H9 (cell line): Measurements from ENCODE around the gene TMCC1. TPM values are rescaled to one million over a fixed set of nuclear protein-coding genes. Genes with fewer than 3 reads are reported as not detected.

Experiments used
- DNase-seq: peaks from one replicate; pipeline ENCODE4 v3.0.0-alpha.2; 2017
- H2AFZ ChIP-seq: one replicate; pipeline ENCODE4 v1.6.1; 2013; ENCODE audit warnings: mild to moderate bottlenecking, low read length, control low read depth, moderate library complexity
- H2AK5ac ChIP-seq: 2 replicates; pipeline ENCODE4 v1.6.1; 2013; ENCODE audit warnings: low read length, control low read depth, mixed read lengths; ENCODE audit not compliant: insufficient read length
- H2BK120ac ChIP-seq: one replicate; pipeline ENCODE4 v1.6.1; 2013; ENCODE audit warnings: low read depth, mild to moderate bottlenecking, low read length, control low read depth, inconsistent platforms; ENCODE audit not compliant: poor library complexity, severe bottlenecking
- H2BK12ac ChIP-seq: 2 replicates; pipeline ENCODE4 v1.6.1; 2013; ENCODE audit warnings: low read length, control low read depth, mixed read lengths, low read depth; ENCODE audit not compliant: insufficient read length
- H2BK15ac ChIP-seq: 2 replicates; pipeline ENCODE4 v1.6.1; 2013; ENCODE audit warnings: low read depth, low read length, control low read depth
- H2BK20ac ChIP-seq: one replicate; pipeline ENCODE4 v1.6.1; 2013; ENCODE audit warnings: low read depth, mild to moderate bottlenecking, low read length, control low read depth, inconsistent platforms; ENCODE audit not compliant: poor library complexity, severe bottlenecking
- H2BK5ac ChIP-seq: 2 replicates; pipeline ENCODE4 v1.6.1; 2013; ENCODE audit warnings: low read length, control low read depth, mixed read lengths; ENCODE audit not compliant: insufficient read length
- H3K14ac ChIP-seq: 2 replicates; pipeline ENCODE4 v1.6.1; 2013; ENCODE audit warnings: low read length, control low read depth; ENCODE audit not compliant: insufficient read depth
- H3K18ac ChIP-seq: 2 replicates; pipeline ENCODE4 v1.6.1; 2013; ENCODE audit warnings: low read depth, mild to moderate bottlenecking, mixed read lengths, low read length, control low read depth; ENCODE audit not compliant: insufficient read length
- H3K23ac ChIP-seq: 2 replicates; pipeline ENCODE4 v1.6.1; 2013; ENCODE audit warnings: low read length, control low read depth, mixed read lengths, low read depth; ENCODE audit not compliant: insufficient read length
- H3K23me2 ChIP-seq: 2 replicates; pipeline ENCODE4 v1.6.1; 2013; ENCODE audit warnings: low read depth, mild to moderate bottlenecking, mixed read lengths, low read length, control low read depth; ENCODE audit not compliant: insufficient read length, poor library complexity, severe bottlenecking
- H3K27ac ChIP-seq: 2 replicates; pipeline ENCODE4 v1.5.1; 2013; ENCODE audit warnings: low read length, control low read depth, mixed read lengths, low read depth; ENCODE audit not compliant: insufficient read length
- H3K27me3 ChIP-seq: 2 replicates; pipeline ENCODE4 v1.6.1; 2013; ENCODE audit warnings: low read length, control low read depth, inconsistent platforms; ENCODE audit not compliant: insufficient read depth
- H3K4ac ChIP-seq: 2 replicates; pipeline ENCODE4 v1.6.1; 2013; ENCODE audit warnings: low read depth, mild to moderate bottlenecking, control low read depth, inconsistent platforms, low read length, moderate library complexity
- H3K4me1 ChIP-seq: 2 replicates; pipeline ENCODE4 v1.6.1; 2013; ENCODE audit warnings: low read length, control low read depth, inconsistent platforms; ENCODE audit not compliant: insufficient read depth
- H3K4me2 ChIP-seq: 2 replicates; pipeline ENCODE4 v1.6.1; 2013; ENCODE audit warnings: low read length, control low read depth, mixed read lengths; ENCODE audit not compliant: insufficient read length, insufficient read depth
- H3K56ac ChIP-seq: 2 replicates; pipeline ENCODE4 v1.6.1; 2013; ENCODE audit warnings: low read depth, mild to moderate bottlenecking, mixed read lengths, low read length, control low read depth; ENCODE audit not compliant: insufficient read length
- H3K79me1 ChIP-seq: 2 replicates; pipeline ENCODE4 v1.6.1; 2013; ENCODE audit warnings: low read depth, mild to moderate bottlenecking, moderate library complexity, low read length, control low read depth, inconsistent platforms; ENCODE audit not compliant: insufficient read depth, poor library complexity, severe bottlenecking
- H3K79me2 ChIP-seq: 2 replicates; pipeline ENCODE4 v1.6.1; 2013; ENCODE audit warnings: low read length, control low read depth, inconsistent platforms; ENCODE audit not compliant: insufficient read depth
- H3K9ac ChIP-seq: 2 replicates; pipeline ENCODE4 v1.6.1; 2013; ENCODE audit warnings: low read length, control low read depth, mixed read lengths; ENCODE audit not compliant: insufficient read length; ENCODE audit errors: extremely low read depth
- H3K9me3 ChIP-seq: one replicate; pipeline ENCODE4 v1.6.1; 2013; ENCODE audit warnings: low read depth, low read length, inconsistent platforms; ENCODE audit not compliant: control insufficient read depth
- H3T11ph ChIP-seq: one replicate; pipeline ENCODE4 v1.6.1; 2013; ENCODE audit warnings: mild to moderate bottlenecking, low read length, control low read depth, inconsistent platforms
- H4K20me1 ChIP-seq: one replicate; pipeline ENCODE4 v1.6.1; 2013; ENCODE audit not compliant: control insufficient read depth, insufficient read length, insufficient read depth
- H4K5ac ChIP-seq: 2 replicates; pipeline ENCODE4 v1.6.1; 2013; ENCODE audit warnings: low read depth, mild to moderate bottlenecking, mixed read lengths, low read length, control low read depth; ENCODE audit not compliant: insufficient read length
- H4K8ac ChIP-seq: replicated peaks from 2 replicates; pipeline ENCODE4 v1.6.1; 2013; ENCODE audit warnings: low read length, control low read depth, mixed read lengths, low read depth; ENCODE audit not compliant: insufficient read length
- H4K91ac ChIP-seq: 2 replicates; pipeline ENCODE4 v1.6.1; 2013; ENCODE audit warnings: low read depth, mild to moderate bottlenecking, moderate library complexity, mixed read lengths, low read length, control low read depth; ENCODE audit not compliant: insufficient read length
- H3K27ac Mint-ChIP-seq, 3 experiments: 2 replicates in 2 of 3; 3 replicates in 1 of 3; pipeline ENCODE4 v1.8.0; 2020 to 2021; ENCODE audit warnings: mixed read lengths in 3 of 3, mild to moderate bottlenecking in 1 of 3, moderate library complexity in 1 of 3
- H3K27me3 Mint-ChIP-seq: 2 replicates; pipeline ENCODE4 v1.8.0; 2021; ENCODE audit warnings: low read depth, mild to moderate bottlenecking, moderate library complexity, mixed read lengths
- H3K36me3 Mint-ChIP-seq, 3 experiments: 2 replicates in 2 of 3; 3 replicates in 1 of 3; pipeline ENCODE4 v1.8.0; 2020 to 2021; ENCODE audit warnings: low read depth in 3 of 3, mixed read lengths in 3 of 3; ENCODE audit not compliant: insufficient read depth in 1 of 3
- H3K4me1 Mint-ChIP-seq, 2 experiments: 2 replicates each; pipeline ENCODE4 v1.8.0; 2020; ENCODE audit warnings: mixed read lengths in 2 of 2
- H3K4me3 Mint-ChIP-seq, 2 experiments: 2 replicates in 1 of 2; 3 replicates in 1 of 2; pipeline ENCODE4 v1.8.0; 2020 to 2021; ENCODE audit warnings: mild to moderate bottlenecking in 2 of 2, mixed read lengths in 2 of 2, moderate library complexity in 1 of 2
- H3K9me3 Mint-ChIP-seq, 2 experiments: 2 replicates in 1 of 2; 3 replicates in 1 of 2; pipeline ENCODE4 v1.8.0; 2020; ENCODE audit warnings: mild to moderate bottlenecking in 2 of 2, mixed read lengths in 2 of 2, moderate library complexity in 1 of 2
- CTCF ChIP-seq: fragments of 200-600 bp; sonication (generic); conservative IDR thresholded peaks from 3 replicates; pipeline ENCODE4 v1.8.0; 2021; ENCODE audit warnings: antibody characterized with exemption, mild to moderate bottlenecking
- WGBS: extraction: QIAGEN DNeasy Blood & Tissue Kit; methylation state at CpG from one replicate; pipeline ENCODE4 v1.1.7; 2013; ENCODE audit warnings: missing lambda C conversion rate, low lambda C conversion rate, mixed read lengths; ENCODE audit not compliant: insufficient read length; ENCODE audit errors: extremely low coverage; 5-methylcytosine and 5-hydroxymethylcytosine counted together
- total RNA-seq: library from RNA; stranded (reverse); gene quantifications from 2 replicates; pipeline ENCODE4 v1.2.1, GENCODE V29; 2021

The TMCC1 gene
- total RNA-seq, 1 experiment from 2014 or later, result 24.4 TPM

- Histone ChIP-seq H4K20me1 (no peaks in the 10 kb centered on the region), H3K4me1 (no peaks in the 10 kb centered on the region; the same call in 1 of the 2 replicates), H3K56ac (no peak overlapping the region), H4K8ac (no peak overlapping the region), H3K9ac (no peak overlapping the region), H3T11ph (no peak overlapping the region), H2BK20ac (no peak overlapping the region), H3K79me2 (no peaks in the 10 kb centered on the region), H4K91ac (no peak overlapping the region), H3K4ac (no peak overlapping the region), H2BK120ac (no peak overlapping the region), H2BK15ac (no peak overlapping the region), H2AFZ (no peak overlapping the region), H2BK5ac (no peak overlapping the region), H3K27ac (no peak overlapping the region), H3K14ac (no peak overlapping the region), H3K9me3 (no peaks in the 10 kb centered on the region), H3K23me2 (no peaks in the 10 kb centered on the region), H2AK5ac (no peak overlapping the region), H2BK12ac (no peak overlapping the region), H3K18ac (no peak overlapping the region), H4K5ac (no peak overlapping the region), H3K4me2 (no peak overlapping the region), H3K27me3 (no peaks in the 10 kb centered on the region), H3K79me1 (no peaks in the 10 kb centered on the region), H3K23ac (no peak overlapping the region)
- no peak overlapping the region for H3K4me3 Mint-ChIP-seq
- H3K4me1 Mint-ChIP-seq, result peaks cover 22 to 33% of the 10 kb centered on the region in 2 experiments
- H3K36me3 Mint-ChIP-seq, result no peaks in the 10 kb centered on the region; a peak in 1 of 7 replicates
- DNase-seq, result no peak
- H3K27ac Mint-ChIP-seq, result peak overlapping the region in 1 of 3 experiments; percentile 50; a peak in 2 of 7 replicates
- H3K9me3 Mint-ChIP-seq, result no peaks in the 10 kb centered on the region; a peak in 1 of 5 replicates
- no peak for TF ChIP-seq CTCF
- H3K27me3 Mint-ChIP-seq, result no peaks in the 10 kb centered on the region
- WGBS, result no CpG with 5 or more reads among the region's 2 CpGs
Measured at GRCh38 chr3:129703913-129704312, 189.6 kb downstream of the TMCC1 start.
